PFSK-1 (cell line): ENCODE data around the gene HNRNPM.

Experiments
- FOXP2 ChIP-seq: optimal IDR thresholded peaks from 2 replicates; pipeline ENCODE3; 2011; ENCODE audit warnings: borderline replicate concordance, control low read depth, inconsistent platforms; ENCODE audit not compliant: insufficient read depth; ENCODE audit errors: extremely low read length, extremely low read depth
- POLR2AphosphoS5 ChIP-seq: IDR thresholded peaks from 2 replicates; pipeline ENCODE4 v1.6.1; 2012; ENCODE audit warnings: low read depth, mild to moderate bottlenecking, control low read depth, low read length, moderate library complexity
- TAF1 ChIP-seq: IDR thresholded peaks from 2 replicates; pipeline ENCODE4 v1.6.1; 2012; ENCODE audit warnings: low read length, control low read depth, borderline replicate concordance; ENCODE audit not compliant: insufficient read depth
- TF ChIP-seq, protein P1 (sequence below), 2 experiments: IDR thresholded peaks; 2 replicates each; pipeline versions ENCODE4 v1.6.1 to v1.8.0; 2011 to 2012; ENCODE audit warnings: low read depth in 2 of 2, low read length in 2 of 2, control low read depth in 1 of 2, inconsistent platforms in 1 of 2, mild to moderate bottlenecking in 1 of 2, moderate library complexity in 1 of 2; ENCODE audit not compliant: insufficient read depth in 1 of 2

DNA sequence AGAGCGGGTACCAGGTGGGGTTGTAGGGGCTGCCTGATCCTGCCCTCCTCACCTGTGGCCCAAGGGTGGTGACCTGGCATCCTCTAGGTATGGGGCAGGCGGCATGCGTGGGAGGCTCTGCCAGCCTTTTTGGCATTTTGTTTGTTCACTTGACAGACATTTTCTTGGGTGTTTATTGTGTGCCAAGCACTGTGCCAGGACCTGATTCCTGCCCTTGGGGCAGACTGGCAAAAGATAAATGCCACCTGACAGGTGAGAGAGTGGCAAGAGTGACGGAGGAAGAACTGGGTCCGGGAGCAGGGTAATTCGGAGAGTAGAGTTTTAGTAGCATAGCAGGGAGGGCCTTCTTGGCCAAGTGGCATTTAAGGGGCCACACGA lies 48.6 kb upstream of the HNRNPM start:
- TF ChIP-seq POLR2AphosphoS5: no peak
- TF ChIP-seq, protein P1, sequence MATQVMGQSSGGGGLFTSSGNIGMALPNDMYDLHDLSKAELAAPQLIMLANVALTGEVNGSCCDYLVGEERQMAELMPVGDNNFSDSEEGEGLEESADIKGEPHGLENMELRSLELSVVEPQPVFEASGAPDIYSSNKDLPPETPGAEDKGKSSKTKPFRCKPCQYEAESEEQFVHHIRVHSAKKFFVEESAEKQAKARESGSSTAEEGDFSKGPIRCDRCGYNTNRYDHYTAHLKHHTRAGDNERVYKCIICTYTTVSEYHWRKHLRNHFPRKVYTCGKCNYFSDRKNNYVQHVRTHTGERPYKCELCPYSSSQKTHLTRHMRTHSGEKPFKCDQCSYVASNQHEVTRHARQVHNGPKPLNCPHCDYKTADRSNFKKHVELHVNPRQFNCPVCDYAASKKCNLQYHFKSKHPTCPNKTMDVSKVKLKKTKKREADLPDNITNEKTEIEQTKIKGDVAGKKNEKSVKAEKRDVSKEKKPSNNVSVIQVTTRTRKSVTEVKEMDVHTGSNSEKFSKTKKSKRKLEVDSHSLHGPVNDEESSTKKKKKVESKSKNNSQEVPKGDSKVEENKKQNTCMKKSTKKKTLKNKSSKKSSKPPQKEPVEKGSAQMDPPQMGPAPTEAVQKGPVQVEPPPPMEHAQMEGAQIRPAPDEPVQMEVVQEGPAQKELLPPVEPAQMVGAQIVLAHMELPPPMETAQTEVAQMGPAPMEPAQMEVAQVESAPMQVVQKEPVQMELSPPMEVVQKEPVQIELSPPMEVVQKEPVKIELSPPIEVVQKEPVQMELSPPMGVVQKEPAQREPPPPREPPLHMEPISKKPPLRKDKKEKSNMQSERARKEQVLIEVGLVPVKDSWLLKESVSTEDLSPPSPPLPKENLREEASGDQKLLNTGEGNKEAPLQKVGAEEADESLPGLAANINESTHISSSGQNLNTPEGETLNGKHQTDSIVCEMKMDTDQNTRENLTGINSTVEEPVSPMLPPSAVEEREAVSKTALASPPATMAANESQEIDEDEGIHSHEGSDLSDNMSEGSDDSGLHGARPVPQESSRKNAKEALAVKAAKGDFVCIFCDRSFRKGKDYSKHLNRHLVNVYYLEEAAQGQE (IDR thresholded peaks at IDR 0.05; ENCODE audit: insufficient read depth in 1 of 2, low read depth in 2 of 2, low read length in 2 of 2): no peak
- TF ChIP-seq TAF1: no peak
- no peak for TF ChIP-seq FOXP2
